SK-N-SH (cell line): Measurements from ENCODE around the gene HSD3B7. TPM values are rescaled to one million over a fixed set of nuclear protein-coding genes. Genes with fewer than 3 reads are reported as not detected.

Experiments used
- CTCF ChIA-PET: fragments of 300-600, 350-600 bp; formaldehyde crosslinking; extraction: SDS; loops from one replicate; lab custom pipeline; 2021; lab: Yijun Ruan, JAX
- POLR2A ChIA-PET: fragments of 350-600 bp; sonication (Branson Sonifier 250); formaldehyde crosslinking; extraction: SDS; loops from one replicate; lab custom pipeline; 2020; ENCODE audit warnings: antibody characterized with exemption, inconsistent platforms; lab: Yijun Ruan, JAX
- DNase-seq: peaks from one replicate; pipeline ENCODE4 v3.0.0; 2012
- H2AFZ ChIP-seq: fragments of 200-600 bp; sonication (generic); 2 replicates; pipeline ENCODE4 v1.8.1; 2016; ENCODE audit warnings: antibody characterized with exemption, mild to moderate bottlenecking, low read depth
- H3F3A ChIP-seq: fragments of 200-600 bp; sonication (generic); replicated peaks from 2 replicates; pipeline ENCODE3; 2016; ENCODE audit warnings: antibody characterized with exemption, mild to moderate bottlenecking; ENCODE audit not compliant: insufficient read depth
- H3K27ac ChIP-seq, 2 experiments: fragments of 200-500 bp in 1 of 2; fragments of 200-600 bp in 1 of 2; sonication (Bioruptor generic) in 1 of 2; sonication (generic), shearing (Covaris generic) in 1 of 2; 2 replicates each; pipeline versions ENCODE4 v1.5.1 to v1.6.1; 2014 to 2016; ENCODE audit warnings: low read depth in 2 of 2, inconsistent platforms in 1 of 2, low read length in 1 of 2, mild to moderate bottlenecking in 1 of 2, mixed read lengths in 1 of 2
- H3K27me3 ChIP-seq: fragments of 200-600 bp; sonication (generic), shearing (Covaris generic); 2 replicates; pipeline ENCODE4 v1.6.1; 2016; ENCODE audit warnings: mixed run types; ENCODE audit not compliant: insufficient read depth
- H3K36me3 ChIP-seq, 2 experiments: fragments of 200-500 bp in 1 of 2; fragments of 200-600 bp in 1 of 2; sonication (Bioruptor generic) in 1 of 2; sonication (generic) in 1 of 2; replicated peaks in 1 of 2; 2 replicates each; pipeline versions ENCODE3 to v1.5.1; 2014 to 2016; ENCODE audit warnings: low read length in 1 of 2, mild to moderate bottlenecking in 1 of 2; ENCODE audit not compliant: insufficient read depth in 2 of 2, control insufficient read depth in 1 of 2
- H3K4me1 ChIP-seq, 2 experiments: fragments of 200-500 bp in 1 of 2; fragments of 200-600 bp in 1 of 2; sonication (Bioruptor generic) in 1 of 2; sonication (generic), shearing (Covaris generic) in 1 of 2; 2 replicates each; pipeline versions ENCODE4 v1.5.1 to v1.6.1; 2014 to 2016; ENCODE audit warnings: low read depth in 1 of 2, low read length in 1 of 2, mixed run types in 1 of 2; ENCODE audit not compliant: insufficient read depth in 2 of 2, control insufficient read depth in 1 of 2
- H3K4me2 ChIP-seq: fragments of 200-600 bp; sonication (generic), shearing (Covaris generic); 2 replicates; pipeline ENCODE4 v1.6.1; 2017; ENCODE audit warnings: mixed run types
- H3K4me3 ChIP-seq, 2 experiments: fragments of 200-500 bp in 1 of 2; fragments of 200-600 bp in 1 of 2; sonication (Bioruptor generic) in 1 of 2; sonication (generic), shearing (Covaris generic) in 1 of 2; 2 replicates each; pipeline versions ENCODE4 v1.5.1 to v1.8.1; 2014 to 2016; ENCODE audit warnings: low read depth in 2 of 2, inconsistent platforms in 1 of 2, low read length in 1 of 2, mild to moderate bottlenecking in 1 of 2, mixed read lengths in 1 of 2, moderate library complexity in 1 of 2
- H3K79me2 ChIP-seq: fragments of 200-600 bp; sonication (generic); 2 replicates; pipeline ENCODE4 v1.8.1; 2017; ENCODE audit warnings: mild to moderate bottlenecking; ENCODE audit not compliant: insufficient read depth
- H3K9ac ChIP-seq: fragments of 200-600 bp; sonication (generic); 2 replicates; pipeline ENCODE4 v1.6.1; 2017; ENCODE audit warnings: mixed run types
- H3K9me2 ChIP-seq: fragments of 200-600 bp; sonication (generic); 2 replicates; pipeline ENCODE4 v1.6.1; 2017; ENCODE audit warnings: mixed run types
- H3K9me3 ChIP-seq: fragments of 200-600 bp; sonication (generic); 2 replicates; pipeline ENCODE4 v1.6.1; 2017; ENCODE audit warnings: mixed run types, mild to moderate bottlenecking, moderate library complexity
- H4K20me1 ChIP-seq: fragments of 200-600 bp; sonication (generic); 2 replicates; pipeline ENCODE4 v1.6.1; 2017; ENCODE audit warnings: mild to moderate bottlenecking, mixed run types; ENCODE audit not compliant: insufficient read depth
- CHD2 ChIP-seq: fragments of 150-350 bp; IDR thresholded peaks from 2 replicates; pipeline ENCODE4 v1.6.1; 2018; ENCODE audit warnings: low read length; ENCODE audit not compliant: partially characterized antibody
- ELF1 ChIP-seq: IDR thresholded peaks from 2 replicates; pipeline ENCODE4 v1.4.0; 2012
- FOXJ3 ChIP-seq: sonication (generic); formaldehyde crosslinking; IDR thresholded peaks from 2 replicates; pipeline ENCODE4 v1.5.1; 2020; ENCODE audit warnings: mild to moderate bottlenecking, missing genetic modification reagents
- GABPA ChIP-seq: IDR thresholded peaks from 2 replicates; pipeline ENCODE4 v1.4.0; 2012; ENCODE audit warnings: low read depth, mild to moderate bottlenecking
- GATA2 ChIP-seq: sonication (generic); formaldehyde crosslinking; IDR thresholded peaks from 2 replicates; pipeline ENCODE4 v1.5.0; 2020; ENCODE audit warnings: mild to moderate bottlenecking, missing genetic modification reagents
- MEF2A ChIP-seq: IDR thresholded peaks from 2 replicates; pipeline ENCODE4 v1.4.0; 2012; ENCODE audit warnings: low read depth, borderline replicate concordance
- NRF1 ChIP-seq: IDR thresholded peaks from 2 replicates; pipeline ENCODE4 v1.6.1; 2012; ENCODE audit warnings: low read depth, mild to moderate bottlenecking, low read length
- PBX3 ChIP-seq: IDR thresholded peaks from 2 replicates; pipeline ENCODE4; 2012
- POLR2AphosphoS5 ChIP-seq: IDR thresholded peaks from 2 replicates; pipeline ENCODE4 v1.6.1; 2012; ENCODE audit warnings: low read depth, low read length
- RCOR1 ChIP-seq: fragments of 150-350 bp; IDR thresholded peaks from 2 replicates; pipeline ENCODE4 v1.6.1; 2017; ENCODE audit warnings: antibody characterized with exemption, low read length
- RXRA ChIP-seq: IDR thresholded peaks from 2 replicates; pipeline ENCODE4 v1.4.0; 2012; ENCODE audit warnings: low read depth, mild to moderate bottlenecking, borderline replicate concordance
- SMC3 ChIP-seq: IDR thresholded peaks from 2 replicates; pipeline ENCODE4 v1.6.1; 2012; ENCODE audit warnings: low read depth, low read length, improper control_type of control experiment
- TAF1 ChIP-seq: IDR thresholded peaks from 2 replicates; pipeline ENCODE4 v1.6.1; 2012; ENCODE audit warnings: low read depth, mild to moderate bottlenecking, low read length, moderate library complexity, borderline replicate concordance
- TEAD4 ChIP-seq: IDR thresholded peaks from 2 replicates; pipeline ENCODE4 v1.4.0; 2012; ENCODE audit warnings: mild to moderate bottlenecking, borderline replicate concordance; ENCODE audit not compliant: insufficient read depth
- USF1 ChIP-seq: IDR thresholded peaks from 2 replicates; pipeline ENCODE4 v1.4.0; 2012; ENCODE audit warnings: low read depth, borderline replicate concordance
- USF2 ChIP-seq: fragments of 150-350 bp; IDR thresholded peaks from 2 replicates; pipeline ENCODE4 v1.6.1; 2017; ENCODE audit warnings: antibody characterized with exemption, low read length, low read depth, borderline replicate concordance
- WGBS: methylation state at CpG from one replicate; pipeline ENCODE4 v1.1.6; 2017; ENCODE audit warnings: low lambda C conversion rate; 5-methylcytosine and 5-hydroxymethylcytosine counted together
- polyA plus RNA-seq, 3 experiments: library from polyadenylated mRNA; depleted of rRNA; stranded (reverse); fragments of >200 nt; gene quantifications; 2 replicates each; pipeline ENCODE4 v1.2.3, GENCODE V29; 2012

HSD3B7 gene
- polyA plus RNA-seq, 1 of the 3 experiments (the other 2 are of a cell fraction): 12.2 TPM

GRCh38 chr16:31006589-31006988, 21.6 kb downstream of the HSD3B7 start:
- Histone ChIP-seq H3K4me1 (peaks cover 4 to 21% of the 10 kb centered on the region in 2 experiments; a peak in 1 of 4 replicates), H3K4me2 (no peak overlapping the region), H3K9me2 (no peaks in the 10 kb centered on the region), H3K4me3 (no peak overlapping the region), H2AFZ (no peak overlapping the region), H3K36me3 (no peaks in the 10 kb centered on the region), H3K9ac (no peak overlapping the region), H3K27ac (no peak overlapping the region), H3K79me2 (peaks cover 45% of the 10 kb centered on the region), H3F3A (peaks cover 11% of the 10 kb centered on the region), H3K27me3 (no peaks in the 10 kb centered on the region), H4K20me1 (no peaks in the 10 kb centered on the region), H3K9me3 (no peaks in the 10 kb centered on the region)
- 91% methylated on average over 8 of the region's 8 CpGs for WGBS
- DNase-seq: no peak
- CTCF ChIA-PET: interaction anchor here (0.8 to 1.6 kb wide), 3 partner anchors 22 to 65 kb away, joined by 3 to 4 read pairs (median 3); no protein-coding TSS in a partner anchor
- POLR2A ChIA-PET: no interaction called here
- no peak for TF ChIP-seq USF2
- TF ChIP-seq CHD2: no peak
- no peak for TF ChIP-seq RXRA
- TF ChIP-seq PBX3: no peak
- no peak for TF ChIP-seq MEF2A
- TF ChIP-seq ELF1: no peak
- TF ChIP-seq GABPA: no peak
- no peak for TF ChIP-seq SMC3
- TF ChIP-seq GATA2 (CRISPR knock-in tag): no peak

- Histone ChIP-seq H3K27ac (no peak overlapping the region), H3K79me2 (peaks cover 45% of the 10 kb centered on the region), H3K9ac (no peak overlapping the region), H3K36me3 (no peaks in the 10 kb centered on the region), H3K27me3 (no peaks in the 10 kb centered on the region), H3K9me3 (no peaks in the 10 kb centered on the region), H2AFZ (no peak overlapping the region), H3K4me3 (no peak overlapping the region), H3K4me2 (0 out of 2 replicates have a peak overlapping the region, but pooled peaks have one; percentile 20), H3F3A (peaks cover 11% of the 10 kb centered on the region), H3K4me1 (peaks cover 4 to 20% of the 10 kb centered on the region in 2 experiments; a peak in 1 of 4 replicates), H4K20me1 (no peaks in the 10 kb centered on the region), H3K9me2 (no peaks in the 10 kb centered on the region)
- ChIA-PET POLR2A (no interaction called here), CTCF (interaction anchor here (1.6 kb wide), 1 partner anchor 66 kb away, joined by 4 read pairs; no protein-coding TSS in a partner anchor)
- no peak for TF ChIP-seq POLR2AphosphoS5
- no peak for TF ChIP-seq NRF1
- TF ChIP-seq TEAD4: no peak
- TF ChIP-seq MEF2A: no peak
- TF ChIP-seq USF1: no peak
- TF ChIP-seq TAF1: no peak
- no peak for TF ChIP-seq FOXJ3
- TF ChIP-seq RCOR1: no peak
- DNase-seq: peak; percentile 3
- 71% methylated on average over 6 of the region's 6 CpGs for WGBS
These were observed 22.7 kb downstream of the HSD3B7 start for GRCh38 chr16:31007684-31008083.
